WTC11 (cell line): ENCODE measurements around the gene GDF7.

ENCODE experiments used
- CTCF ChIP-seq: fragments of 200-600 bp; IDR thresholded peaks from 2 replicates; pipeline ENCODE4 v1.8.0; 2022; ENCODE audit warnings: antibody characterized with exemption
- ELF4 ChIP-seq: sonication (generic); formaldehyde crosslinking; IDR thresholded peaks from 2 replicates; pipeline ENCODE4 v1.8.1; 2022; ENCODE audit warnings: low read depth, mild to moderate bottlenecking, moderate library complexity, missing genetic modification reagents
- ETV6 ChIP-seq: sonication (generic); formaldehyde crosslinking; IDR thresholded peaks from 2 replicates; pipeline ENCODE4 v1.8.1; 2022; ENCODE audit warnings: mild to moderate bottlenecking, missing genetic modification reagents
- FOXP1 ChIP-seq: sonication (generic); formaldehyde crosslinking; IDR thresholded peaks from 2 replicates; pipeline ENCODE4 v1.8.0; 2022; ENCODE audit warnings: missing genetic modification reagents, mild to moderate bottlenecking, moderate library complexity, borderline replicate concordance
- IRF2 ChIP-seq: sonication (generic); formaldehyde crosslinking; IDR thresholded peaks from 2 replicates; pipeline ENCODE4 v1.8.0; 2022; ENCODE audit warnings: low read depth, missing genetic modification reagents, borderline replicate concordance
- NFATC4 ChIP-seq: fragments of 250-450 bp; sonication (Bioruptor Pico); IDR thresholded peaks from 2 replicates; pipeline ENCODE4 v1.9.0; 2021; ENCODE audit warnings: mild to moderate bottlenecking
- NR2C2 ChIP-seq: sonication (generic); formaldehyde crosslinking; IDR thresholded peaks from 2 replicates; pipeline ENCODE4 v1.8.0; 2022; ENCODE audit warnings: mild to moderate bottlenecking, missing genetic modification reagents
- NR3C1 ChIP-seq: sonication (generic); formaldehyde crosslinking; conservative IDR thresholded peaks from 2 replicates; pipeline ENCODE4 v1.8.1; 2023; ENCODE audit warnings: low read depth, mild to moderate bottlenecking, missing genetic modification reagents
- ZNF232 ChIP-seq: sonication (generic); formaldehyde crosslinking; IDR thresholded peaks from 2 replicates; pipeline ENCODE4 v1.8.0; 2022; ENCODE audit warnings: mild to moderate bottlenecking, missing genetic modification reagents
- ZNF317 ChIP-seq: sonication (generic); formaldehyde crosslinking; IDR thresholded peaks from 2 replicates; pipeline ENCODE4 v1.8.1; 2023; ENCODE audit warnings: low read depth, mild to moderate bottlenecking, moderate library complexity, missing genetic modification reagents, borderline replicate concordance

- TF ChIP-seq CTCF (peak; percentile 31; the same call in 1 of the 2 replicates), IRF2 (no peak), ETV6 (CRISPR knock-in tag) (no peak), ZNF232 (CRISPR knock-in tag) (no peak), ZNF317 (CRISPR knock-in tag) (no peak), NR3C1 (no peak), FOXP1 (CRISPR knock-in tag) (no peak), NR2C2 (CRISPR knock-in tag) (no peak), ELF4 (no peak), NFATC4 (CRISPR knock-in tag) (no peak)
Measured at GRCh38 chr2:20666304-20667150, at the start of gene GDF7.
